GM21447 (cell line): ENCODE data around the gene ZNF536.

Experiments
- ATAC-seq: cut with Tn5 transposase; IDR thresholded peaks from one replicate; pipeline ENCODE4 v1.9.1; 2021; ENCODE audit not compliant: unreplicated experiment

Gene ZNF536

GRCh38 chr19:30593975-30594745 lies 222.0 kb downstream of the ZNF536 start:
- no peak for ATAC-seq

- no peak for ATAC-seq
Measured at GRCh38 chr19:30596268-30596667, 224.1 kb downstream of the ZNF536 start.

GRCh38 chr19:30596813-30597399 lies 224.7 kb downstream of the ZNF536 start:
- ATAC-seq: no peak

- no peak for ATAC-seq
Measured at GRCh38 chr19:30598688-30599087, 226.5 kb downstream of the ZNF536 start.

DNA sequence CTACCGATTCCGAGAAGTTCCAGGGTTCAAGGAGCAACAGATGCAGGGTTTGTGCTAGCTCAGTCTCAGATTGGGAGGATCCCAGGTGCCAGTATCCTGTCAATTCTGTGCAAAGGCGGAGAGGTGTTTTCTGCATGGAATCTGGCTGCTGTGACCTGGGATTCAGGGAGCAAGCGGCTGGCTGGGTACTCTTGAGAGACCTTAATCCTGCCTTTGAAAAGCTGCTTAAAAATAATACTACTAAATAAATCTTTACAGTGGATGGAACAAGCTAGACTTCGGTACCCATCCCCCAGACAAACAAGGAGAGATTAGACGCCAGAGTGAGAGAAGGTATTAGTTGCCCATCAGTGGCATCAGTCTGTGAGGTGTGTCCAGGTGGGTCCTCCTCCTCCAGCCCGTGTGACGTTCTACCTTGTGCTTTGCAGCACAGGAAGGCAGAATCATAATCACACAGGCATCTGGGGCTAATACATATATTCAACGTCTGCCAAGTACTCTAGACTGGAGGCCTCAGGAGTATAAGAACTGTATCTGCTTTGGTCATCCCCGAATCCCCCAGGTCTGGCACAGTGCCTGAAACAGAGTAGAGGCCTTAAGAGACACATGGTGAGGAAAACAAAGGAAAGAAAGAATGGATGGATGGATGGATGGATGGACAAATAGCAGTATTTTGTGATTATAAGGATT lies 230.6 kb downstream of the ZNF536 start:
- no peak for ATAC-seq

GRCh38 chr19:30604657-30605056 lies 232.5 kb downstream of the ZNF536 start:
- no peak for ATAC-seq

- ATAC-seq: no peak
Measured at GRCh38 chr19:30605333-30605732, 233.1 kb downstream of the ZNF536 start.

- ATAC-seq: no peak
Measured at GRCh38 chr19:30606114-30607050, 234.2 kb downstream of the ZNF536 start.
